IPS-15b (cell line): ENCODE measurements around the gene CHID1.

Experiments
- H3K27me3 ChIP-seq: one replicate; pipeline ENCODE4 v1.6.1; 2013; ENCODE audit warnings: low read length; ENCODE audit not compliant: control insufficient read depth, insufficient read depth
- H3K36me3 ChIP-seq: one replicate; pipeline ENCODE4 v1.6.1; 2013; ENCODE audit warnings: low read length; ENCODE audit not compliant: control insufficient read depth, insufficient read depth
- H3K4me1 ChIP-seq: one replicate; pipeline ENCODE4 v1.6.1; 2013; ENCODE audit warnings: mild to moderate bottlenecking, low read length; ENCODE audit not compliant: control insufficient read depth, insufficient read depth
- H3K4me3 ChIP-seq: one replicate; pipeline ENCODE4 v1.5.1; 2013; ENCODE audit warnings: low read depth, low read length
- H3K9ac ChIP-seq: one replicate; pipeline ENCODE4 v1.6.1; 2013; ENCODE audit warnings: low read depth, mild to moderate bottlenecking, low read length
- H3K9me3 ChIP-seq: one replicate; pipeline ENCODE4 v1.6.1; 2013; ENCODE audit warnings: mild to moderate bottlenecking, low read length; ENCODE audit not compliant: control insufficient read depth, insufficient read depth

Gene CHID1

GRCh38 chr11:910589-911030 lies at the start of gene CHID1:
Gene CHID1 (minus strand): TSS chr11:910810. CDS start chr11:904816, 5,994 bp downstream.
- H3K27me3 ChIP-seq: no peaks in the 10 kb centered on the region
- H3K9me3 ChIP-seq: no peaks in the 10 kb centered on the region
- peaks cover 3% of the 10 kb centered on the region for H3K36me3 ChIP-seq

GRCh38 chr11:959608-960007 lies 49.0 kb upstream of the CHID1 start:
- Histone ChIP-seq H3K9ac (no peak overlapping the region), H3K36me3 (peaks cover 24% of the 10 kb centered on the region), H3K4me1 (peaks cover 11% of the 10 kb centered on the region), H3K4me3 (no peak overlapping the region), H3K9me3 (no peaks in the 10 kb centered on the region), H3K27me3 (no peaks in the 10 kb centered on the region)

More at GRCh38 chr11:910589-911030, at the start of gene CHID1:
- Histone ChIP-seq H3K4me1 (no peaks in the 10 kb centered on the region), H3K9ac (peak within 1 kb of the TSS; percentile 89), H3K4me3 (peak within 1 kb of the TSS; percentile 74)

DNA sequence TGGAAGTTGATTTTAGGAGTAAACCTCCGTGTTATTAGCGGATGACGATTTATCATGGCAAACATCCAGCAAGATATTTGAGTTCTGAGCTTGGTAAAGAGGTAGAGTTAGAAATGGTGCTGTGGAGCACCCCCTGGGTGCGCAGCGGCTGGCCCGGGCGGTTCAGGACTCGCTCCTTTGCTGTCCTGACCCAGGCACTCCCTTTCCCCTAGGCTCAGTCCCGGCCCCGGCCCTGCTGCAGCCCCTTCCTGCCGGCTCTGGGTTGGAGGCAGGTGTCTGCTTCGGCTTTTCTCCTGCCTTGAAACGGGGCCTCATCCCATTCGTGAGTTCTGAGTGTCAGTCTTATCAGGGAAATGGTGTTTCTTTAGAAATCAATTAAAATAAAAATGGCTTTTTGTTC lies 48.4 kb upstream of the CHID1 start:
- H3K27me3 ChIP-seq: no peaks in the 10 kb centered on the region
- no peak overlapping the region for H3K4me3 ChIP-seq
- no peak overlapping the region for H3K9ac ChIP-seq
- peaks cover 24% of the 10 kb centered on the region for H3K36me3 ChIP-seq
- H3K4me1 ChIP-seq: peaks cover 11% of the 10 kb centered on the region
- no peaks in the 10 kb centered on the region for H3K9me3 ChIP-seq

DNA sequence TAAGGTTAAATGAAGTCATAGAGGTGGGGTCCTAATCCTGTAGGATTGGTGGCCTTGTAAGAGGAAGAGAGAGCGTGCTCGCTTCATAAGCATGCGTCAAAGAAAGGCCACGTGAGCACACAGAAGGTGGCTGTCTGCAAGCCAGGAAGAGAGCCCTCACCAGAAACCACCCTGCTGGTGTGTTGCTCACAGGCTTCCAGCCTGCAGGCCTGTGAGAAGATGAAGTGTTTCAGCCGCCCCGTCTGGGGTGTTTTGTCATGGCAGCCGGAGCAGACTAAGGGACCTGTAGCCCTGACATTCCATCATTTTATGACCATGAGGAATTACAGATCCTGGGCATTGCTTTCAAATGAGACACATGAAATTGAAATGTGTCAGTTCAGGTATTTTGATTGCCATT lies 47.5 kb upstream of the CHID1 start:
- H3K27me3 ChIP-seq: no peaks in the 10 kb centered on the region
- H3K4me1 ChIP-seq: peaks cover 11% of the 10 kb centered on the region
- H3K4me3 ChIP-seq: no peak overlapping the region
- no peaks in the 10 kb centered on the region for H3K9me3 ChIP-seq
- H3K36me3 ChIP-seq: peaks cover 19% of the 10 kb centered on the region
- H3K9ac ChIP-seq: no peak overlapping the region

GRCh38 chr11:957212-957920 lies 46.8 kb upstream of the CHID1 start:
- Histone ChIP-seq H3K36me3 (peaks cover 18% of the 10 kb centered on the region), H3K9me3 (no peaks in the 10 kb centered on the region), H3K9ac (no peak overlapping the region), H3K4me3 (no peak overlapping the region), H3K4me1 (peaks cover 15% of the 10 kb centered on the region), H3K27me3 (no peaks in the 10 kb centered on the region)

- H3K36me3 ChIP-seq: peaks cover 12% of the 10 kb centered on the region
- H3K27me3 ChIP-seq: no peaks in the 10 kb centered on the region
- no peaks in the 10 kb centered on the region for H3K9me3 ChIP-seq
- no peak overlapping the region for H3K4me3 ChIP-seq
- H3K9ac ChIP-seq: no peak overlapping the region
- peaks cover 17% of the 10 kb centered on the region for H3K4me1 ChIP-seq
Observed at GRCh38 chr11:955154-956063, 44.8 kb upstream of the CHID1 start.

DNA sequence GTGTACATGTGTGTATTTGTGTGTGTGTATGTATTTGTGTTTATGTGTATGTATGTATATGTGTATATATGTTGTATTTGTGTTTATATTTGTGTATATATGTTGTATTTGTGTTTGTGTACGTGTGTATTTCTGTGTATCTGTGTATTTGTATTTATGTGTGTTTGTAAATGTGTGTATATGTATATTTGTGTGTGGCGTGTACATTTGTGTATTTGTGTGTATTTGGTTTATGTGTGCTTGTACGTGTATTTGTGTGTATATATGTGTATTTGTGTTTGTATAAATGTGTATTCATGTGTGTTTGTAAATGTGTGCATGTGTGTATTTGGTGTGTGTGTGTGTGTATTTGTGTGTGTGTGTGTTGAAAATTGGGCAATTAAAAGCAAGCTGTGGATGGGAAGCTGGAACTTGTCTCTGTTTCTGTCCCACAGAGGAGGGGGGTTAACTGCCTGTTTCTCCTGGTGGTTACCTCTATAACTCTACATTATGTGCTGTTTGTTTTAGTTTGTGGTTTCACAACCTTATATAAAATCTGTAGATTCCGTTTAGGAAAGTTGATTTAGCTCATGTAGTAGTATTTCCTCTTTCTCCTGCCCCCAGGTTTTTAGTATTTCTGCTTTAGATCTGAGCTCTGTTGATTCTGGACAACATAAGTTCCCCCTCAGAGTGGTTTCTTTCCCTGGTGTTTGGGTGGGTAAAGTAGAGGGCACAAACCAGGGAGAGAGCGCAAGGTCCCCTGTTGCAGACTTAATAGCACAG lies 44.0 kb upstream of the CHID1 start:
- no peak overlapping the region for H3K9ac ChIP-seq
- H3K4me3 ChIP-seq: no peak overlapping the region
- peaks cover 6% of the 10 kb centered on the region for H3K36me3 ChIP-seq
- no peaks in the 10 kb centered on the region for H3K27me3 ChIP-seq
- H3K9me3 ChIP-seq: no peaks in the 10 kb centered on the region
- H3K4me1 ChIP-seq: peaks cover 19% of the 10 kb centered on the region

DNA sequence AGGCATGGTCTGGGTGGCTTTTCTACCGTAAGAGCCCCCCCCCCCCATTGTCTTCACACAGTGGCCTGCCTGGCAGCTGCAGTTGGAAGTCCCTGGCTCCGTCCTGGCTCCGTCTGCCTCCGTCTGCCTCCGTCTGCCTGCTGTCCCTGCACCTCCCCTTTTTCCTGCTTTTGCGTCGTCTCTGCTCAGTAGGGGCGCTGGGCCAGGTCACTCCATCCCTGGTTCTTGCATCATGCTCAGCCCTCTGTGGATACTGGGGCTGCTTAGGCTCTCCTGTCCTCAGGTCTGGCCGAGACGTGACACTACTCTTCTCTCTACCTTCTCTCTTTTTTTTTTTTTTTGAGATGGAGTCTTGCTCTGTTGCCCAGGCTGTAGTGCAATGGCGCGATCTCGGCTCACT lies 42.9 kb upstream of the CHID1 start:
- Histone ChIP-seq H3K4me3 (no peak overlapping the region), H3K4me1 (peaks cover 19% of the 10 kb centered on the region), H3K9ac (no peak overlapping the region), H3K36me3 (peaks cover 6% of the 10 kb centered on the region), H3K9me3 (no peaks in the 10 kb centered on the region), H3K27me3 (no peaks in the 10 kb centered on the region)

DNA sequence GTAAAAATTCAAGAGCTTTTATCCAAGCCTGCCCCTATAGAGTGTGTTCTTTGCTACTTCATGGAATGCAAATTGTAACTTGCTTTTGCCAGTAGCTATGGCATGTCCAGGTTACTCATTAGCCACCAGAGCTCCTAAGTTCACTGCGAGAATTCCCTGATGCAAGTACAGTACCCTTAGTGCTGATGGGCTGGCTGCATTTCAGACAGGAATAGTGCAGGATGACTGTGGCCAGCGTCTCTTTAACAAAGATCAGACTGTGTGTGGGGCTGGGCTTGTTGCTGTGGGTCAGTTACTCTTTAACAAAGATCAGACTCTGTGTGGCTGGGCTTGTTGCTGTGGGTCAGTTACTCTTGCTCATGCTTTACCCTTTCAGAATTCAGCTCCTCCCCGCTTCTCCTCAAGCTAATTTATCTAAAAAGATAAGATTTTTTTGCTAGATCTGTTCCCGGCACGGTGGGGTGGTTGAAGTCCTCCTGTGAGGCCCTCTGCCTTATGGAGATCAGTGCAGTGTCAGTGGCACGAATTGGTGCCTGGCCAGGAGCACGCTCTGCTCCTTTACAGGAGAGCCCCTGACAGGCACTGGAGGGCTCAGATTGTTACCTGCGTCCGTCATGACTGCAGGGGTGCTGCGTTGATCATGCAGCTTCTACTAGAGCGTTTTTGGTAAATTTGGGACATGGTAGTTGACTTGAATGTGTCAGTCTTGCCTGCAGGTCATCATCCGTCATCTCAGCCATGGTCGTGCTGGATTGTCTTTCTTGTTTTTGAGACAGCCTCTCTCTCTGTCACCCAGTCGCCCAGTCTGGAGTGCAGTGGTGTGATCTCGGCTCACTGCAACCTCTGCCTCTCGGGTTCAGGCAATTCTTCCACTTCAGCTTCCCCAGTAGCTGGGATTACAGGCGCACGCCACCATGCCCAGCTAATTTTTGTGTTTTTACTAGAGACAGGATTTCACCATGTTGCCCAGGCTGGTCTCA lies 42.1 kb upstream of the CHID1 start:
- H3K27me3 ChIP-seq: no peaks in the 10 kb centered on the region
- no peak overlapping the region for H3K9ac ChIP-seq
- H3K4me1 ChIP-seq: peaks cover 19% of the 10 kb centered on the region
- H3K9me3 ChIP-seq: no peaks in the 10 kb centered on the region
- peaks cover 6% of the 10 kb centered on the region for H3K36me3 ChIP-seq
- no peak overlapping the region for H3K4me3 ChIP-seq

GRCh38 chr11:951507-951906 lies 40.9 kb upstream of the CHID1 start:
- Histone ChIP-seq H3K27me3 (no peaks in the 10 kb centered on the region), H3K4me3 (no peak overlapping the region), H3K36me3 (no peaks in the 10 kb centered on the region), H3K9ac (no peak overlapping the region), H3K9me3 (no peaks in the 10 kb centered on the region), H3K4me1 (peaks cover 16% of the 10 kb centered on the region)
